Upper lobe of left lung (tissue), 6 donors: ENCODE results near the gene SCLT1. TPM values are rescaled to one million over a fixed set of nuclear protein-coding genes. Genes with fewer than 3 reads are reported as not detected.
"Not testable (repeated sequence)": the region's sequence is repeated elsewhere in the genome, so short reads cannot be mapped to it uniquely, and the experiment has no call there.

Source experiments
- ATAC-seq, 2 donors: fragments of 200-7000 bp; cut with Tn5 transposase; one replicate each; pipeline ENCODE4 v1.9.1; 2022; ENCODE audit warnings: mild to moderate bottlenecking in 2 of 2, moderate library complexity in 2 of 2; ENCODE audit not compliant: low FRiP score in 2 of 2
- DNase-seq, 2 donors: peaks; one replicate each; pipeline ENCODE4 v3.0.0-alpha.2; 2019 to 2020
- H3K27ac ChIP-seq, 4 donors: fragments of 200-600 bp; sonication (generic); one replicate each; pipeline ENCODE4 v1.5.1; 2016 to 2019
- H3K27me3 ChIP-seq, 4 donors: fragments of 200-600 bp; sonication (generic); one replicate each; pipeline ENCODE4 v1.5.1; 2017 to 2019
- H3K36me3 ChIP-seq, 4 donors: fragments of 200-600 bp; sonication (generic); one replicate each; pipeline ENCODE4 v1.5.1; 2016 to 2019
- H3K4me1 ChIP-seq, 4 donors: fragments of 200-600 bp; sonication (generic); one replicate each; pipeline ENCODE4 v1.5.1; 2018 to 2019
- H3K4me3 ChIP-seq, 4 donors: fragments of 200-600 bp; sonication (generic); one replicate each; pipeline ENCODE4 v1.5.1; 2017 to 2019; ENCODE audit warnings: mild to moderate bottlenecking in 2 of 4, moderate library complexity in 1 of 4
- H3K9me3 ChIP-seq, 4 donors: fragments of 200-600 bp; sonication (generic); one replicate each; pipeline ENCODE4 v1.5.1; 2018 to 2019
- CTCF ChIP-seq, 6 experiments: fragments of 450-650 bp in 4 of 6; fragments of 200-600 bp in 2 of 6; sonication (generic) in 2 of 6; IDR thresholded peaks; one replicate each; pipeline ENCODE4 v1.5.1; 2016 to 2019; ENCODE audit warnings: antibody characterized with exemption in 6 of 6
- EP300 ChIP-seq, 4 donors: sonication (generic); formaldehyde crosslinking; IDR thresholded peaks; one replicate each; pipeline ENCODE4 v1.5.1; 2017; ENCODE audit warnings: antibody characterized with exemption in 4 of 4, control low read depth in 2 of 4
- POLR2A ChIP-seq, 4 donors: fragments of 450-650 bp; IDR thresholded peaks; one replicate each; pipeline ENCODE4 v1.5.1; 2016 to 2017; ENCODE audit warnings: antibody characterized with exemption in 4 of 4, mild to moderate bottlenecking in 2 of 4
- POLR2AphosphoS5 ChIP-seq, 2 donors: sonication (generic); formaldehyde crosslinking; IDR thresholded peaks; one replicate each; pipeline ENCODE4 v1.5.1; 2017; ENCODE audit warnings: antibody characterized with exemption in 2 of 2
- WGBS, 2 donors: methylation state at CpG; one replicate each; pipeline ENCODE4 v1.1.5; 2017 to 2018; 5-methylcytosine and 5-hydroxymethylcytosine counted together
- total RNA-seq, 6 donors: library from RNA; depleted of rRNA in 4 of 6; stranded (reverse); fragments of >200 nt in 4 of 6; gene quantifications; one replicate each; pipeline versions ENCODE4 v1.1.0 to v1.2.1, GENCODE V29; 2016 to 2021
- donor health status: DM: no; HTN: no; CAD: no; lungs with moderate emphysema.
- donor health status: DM: no; HTN: yes; CAD: no; lungs with severe emphysema.

Gene SCLT1
- total RNA-seq, 6 donors from 2014 or later = 7.9 to 27.2 (median 14.2) TPM

- Histone ChIP-seq H3K36me3 (peaks cover 6 to 13% (median 8%) of the 10 kb centered on the region in 4 donors), H3K4me3 (no peak overlapping the region), H3K27me3 (no peaks in the 10 kb centered on the region), H3K27ac (no peak overlapping the region), H3K4me1 (peaks cover 0 to 4% (median 0%) of the 10 kb centered on the region in 4 donors), H3K9me3 (peaks cover 0 to 4% (median under 1%) of the 10 kb centered on the region in 4 donors)
- no peak for ATAC-seq
- TF ChIP-seq CTCF (IDR thresholded peaks at IDR 0.05) (no peak), POLR2AphosphoS5 (IDR thresholded peaks at IDR 0.05) (no peak), POLR2A (IDR thresholded peaks at IDR 0.05) (no peak), EP300 (IDR thresholded peaks at IDR 0.05) (no peak)
- 94 to 97% methylated on average over 4 of the region's 4 CpGs for WGBS, 2 donors
- DNase-seq = no peak
Measured at GRCh38 chr4:129085472-129085871, 7.9 kb downstream of the SCLT1 start.

GRCh38 chr4:129082302-129082701 is 11.0 kb downstream of the SCLT1 start:
- H3K4me1 ChIP-seq = no peaks in the 10 kb centered on the region
- WGBS, 2 donors = 92 to 93% methylated on average over 5 of the region's 5 CpGs
- no peak for ATAC-seq
- H3K9me3 ChIP-seq = peaks cover 0 to 5% (median 2%) of the 10 kb centered on the region in 4 donors
- no peak for TF ChIP-seq POLR2A (IDR thresholded peaks at IDR 0.05)
- no peak for TF ChIP-seq POLR2AphosphoS5 (IDR thresholded peaks at IDR 0.05)
- TF ChIP-seq CTCF (IDR thresholded peaks at IDR 0.05) = no peak
- TF ChIP-seq EP300 (IDR thresholded peaks at IDR 0.05) = no peak
- peaks cover 10 to 25% (median 15%) of the 10 kb centered on the region in 4 donors for H3K36me3 ChIP-seq
- H3K4me3 ChIP-seq = no peak overlapping the region
- no peak overlapping the region for H3K27ac ChIP-seq
- H3K27me3 ChIP-seq = no peaks in the 10 kb centered on the region
- no peak for DNase-seq

GRCh38 chr4:129080129-129080528 is 13.2 kb downstream of the SCLT1 start:
- Histone ChIP-seq H3K9me3 (peaks cover 0 to 5% (median 2%) of the 10 kb centered on the region in 4 donors), H3K4me1 (no peaks in the 10 kb centered on the region), H3K36me3 (peaks cover 10 to 25% (median 15%) of the 10 kb centered on the region in 4 donors), H3K4me3 (no peak overlapping the region), H3K27ac (no peak overlapping the region), H3K27me3 (no peaks in the 10 kb centered on the region)
- no peak for TF ChIP-seq CTCF (IDR thresholded peaks at IDR 0.05)
- no peak for DNase-seq
- ATAC-seq = no peak

- no peak overlapping the region for H3K4me3 ChIP-seq
- H3K36me3 ChIP-seq = peaks cover 10 to 28% (median 16%) of the 10 kb centered on the region in 4 donors
- peaks cover 0 to 5% (median 2%) of the 10 kb centered on the region in 4 donors for H3K9me3 ChIP-seq
- DNase-seq (no peak), ATAC-seq (no peak)
- H3K4me1 ChIP-seq = no peaks in the 10 kb centered on the region
- H3K27me3 ChIP-seq = no peaks in the 10 kb centered on the region
- no peak overlapping the region for H3K27ac ChIP-seq
- no peak for TF ChIP-seq EP300 (IDR thresholded peaks at IDR 0.05)
- no peak for TF ChIP-seq POLR2AphosphoS5 (IDR thresholded peaks at IDR 0.05)
- TF ChIP-seq POLR2A (IDR thresholded peaks at IDR 0.05) = no peak
- no peak for TF ChIP-seq CTCF (IDR thresholded peaks at IDR 0.05)
Measured at GRCh38 chr4:129077326-129077725, 16.0 kb downstream of the SCLT1 start.

GRCh38 chr4:129069537-129069936 is 23.8 kb downstream of the SCLT1 start:
- H3K4me3 ChIP-seq, H3K27me3 ChIP-seq, ATAC-seq, H3K36me3 ChIP-seq, DNase-seq, H3K4me1 ChIP-seq, H3K27ac ChIP-seq, H3K9me3 ChIP-seq: not testable (repeated sequence)
- 94 to 100% methylated on average over 2 of the region's 2 CpGs for WGBS, 2 donors
